ENCODE results near the gene SYNJ2BP. TPM values are rescaled to one million over a fixed set of nuclear protein-coding genes. Genes with fewer than 3 reads are reported as not detected.
A peak's percentile ranks its signal among the peaks of the same experiment; 100 is the strongest.
"Not testable (repeated sequence)": the region's sequence is repeated elsewhere in the genome, so short reads cannot be mapped to it uniquely, and the experiment has no call there.

SYNJ2BP gene
- 20.3 TPM for polyA plus RNA-seq (2013, experiment 1 of 4)
- polyA plus RNA-seq (2013, experiment 2 of 4): 21.0 TPM
- polyA plus RNA-seq (2013, experiment 3 of 4): 14.1 TPM
- 19.3 TPM for polyA plus RNA-seq (2013, experiment 4 of 4)

GRCh38 chr14:70416725-70417349 lies at the start of gene SYNJ2BP:
Gene SYNJ2BP, minus strand, starts transcription at chr14:70417090. Its CDS starts 127 bp downstream, at chr14:70416963.
- peaks cover 6% of the 10 kb centered on the region for H3K4me1 ChIP-seq (ENCODE audit: control insufficient read depth, insufficient read depth, low read length)
- no peaks in the 10 kb centered on the region for H3K36me3 ChIP-seq (ENCODE audit: control insufficient read depth, insufficient read depth, low read length)
- no peak within 1 kb of the TSS for H3K27ac ChIP-seq (ENCODE audit: insufficient read depth, low read depth, low read length, poor library complexity, severe bottlenecking)
- WGBS, 2 experiments: 1 to 3% methylated on average over 21 to 22 of the region's 22 CpGs
- peak within 1 kb of the TSS; percentile 88 for H3K4me3 ChIP-seq (ENCODE audit: insufficient read depth, low read depth, low read length)
- H3K27me3 ChIP-seq (ENCODE audit: control insufficient read depth, insufficient read depth, low read length, poor library complexity, severe bottlenecking): no peaks in the 10 kb centered on the region
- no peaks in the 10 kb centered on the region for H3K9me3 ChIP-seq (ENCODE audit: control insufficient read depth, low read length)

- no peaks in the 10 kb centered on the region for H3K4me1 ChIP-seq (ENCODE audit: control insufficient read depth, insufficient read depth, low read length)
- 97 to 100% methylated on average over 1 of the region's 1 CpG for WGBS, 2 experiments
- H3K4me3 ChIP-seq (ENCODE audit: insufficient read depth, low read depth, low read length): no peak overlapping the region
- H3K36me3 ChIP-seq (ENCODE audit: control insufficient read depth, insufficient read depth, low read length): no peaks in the 10 kb centered on the region
- H3K27me3 ChIP-seq (ENCODE audit: control insufficient read depth, insufficient read depth, low read length, poor library complexity, severe bottlenecking): no peaks in the 10 kb centered on the region
- H3K27ac ChIP-seq (ENCODE audit: insufficient read depth, low read depth, low read length, poor library complexity, severe bottlenecking): no peak overlapping the region
- H3K9me3 ChIP-seq (ENCODE audit: control insufficient read depth, low read length): no peaks in the 10 kb centered on the region
Observed at GRCh38 chr14:70454731-70455130, 37.8 kb upstream of the SYNJ2BP start.

- H3K36me3 ChIP-seq (ENCODE audit: control insufficient read depth, insufficient read depth, low read length): no peaks in the 10 kb centered on the region
- WGBS, 2 experiments: 96 to 100% methylated on average over 1 of the region's 1 CpG
- no peak within 1 kb of the TSS for H3K27ac ChIP-seq (ENCODE audit: insufficient read depth, low read depth, low read length, poor library complexity, severe bottlenecking)
- H3K4me3 ChIP-seq (ENCODE audit: insufficient read depth, low read depth, low read length): no peak within 1 kb of the TSS
- no peaks in the 10 kb centered on the region for H3K4me1 ChIP-seq (ENCODE audit: control insufficient read depth, insufficient read depth, low read length)
- H3K9me3 ChIP-seq (ENCODE audit: control insufficient read depth, low read length): no peaks in the 10 kb centered on the region
- no peaks in the 10 kb centered on the region for H3K27me3 ChIP-seq (ENCODE audit: control insufficient read depth, insufficient read depth, low read length, poor library complexity, severe bottlenecking)
Observed at GRCh38 chr14:70451874-70452273, 35.0 kb upstream of the SYNJ2BP start, which contains the start of gene ADAM21. Gene ADAM21, plus strand, starts transcription at chr14:70452174. Its CDS starts 5,326 bp downstream, at chr14:70457500.

- peaks cover 3% of the 10 kb centered on the region for H3K36me3 ChIP-seq (ENCODE audit: control insufficient read depth, insufficient read depth, low read length)
- no peaks in the 10 kb centered on the region for H3K9me3 ChIP-seq (ENCODE audit: control insufficient read depth, low read length)
- H3K4me1 ChIP-seq (ENCODE audit: control insufficient read depth, insufficient read depth, low read length): no peaks in the 10 kb centered on the region
- no peaks in the 10 kb centered on the region for H3K27me3 ChIP-seq (ENCODE audit: control insufficient read depth, insufficient read depth, low read length, poor library complexity, severe bottlenecking)
- H3K4me3 ChIP-seq (ENCODE audit: insufficient read depth, low read depth, low read length): no peak overlapping the region
- no peak overlapping the region for H3K27ac ChIP-seq (ENCODE audit: insufficient read depth, low read depth, low read length, poor library complexity, severe bottlenecking)
- WGBS, 2 experiments: 90% methylated on average over 4 of the region's 4 CpGs
Observed at GRCh38 chr14:70448633-70449340, 31.9 kb upstream of the SYNJ2BP start.

- no peaks in the 10 kb centered on the region for H3K4me1 ChIP-seq (ENCODE audit: control insufficient read depth, insufficient read depth, low read length)
- H3K27me3 ChIP-seq (ENCODE audit: control insufficient read depth, insufficient read depth, low read length, poor library complexity, severe bottlenecking): no peaks in the 10 kb centered on the region
- 90 to 93% methylated on average over 4 of the region's 4 CpGs for WGBS, 2 experiments
- no peak overlapping the region for H3K4me3 ChIP-seq (ENCODE audit: insufficient read depth, low read depth, low read length)
- peaks cover 3% of the 10 kb centered on the region for H3K36me3 ChIP-seq (ENCODE audit: control insufficient read depth, insufficient read depth, low read length)
- H3K27ac ChIP-seq (ENCODE audit: insufficient read depth, low read depth, low read length, poor library complexity, severe bottlenecking): no peak overlapping the region
- H3K9me3 ChIP-seq (ENCODE audit: control insufficient read depth, low read length): peaks cover 4% of the 10 kb centered on the region
Observed at GRCh38 chr14:70442750-70443149, 25.9 kb upstream of the SYNJ2BP start.

- 79 to 86% methylated on average over 3 of the region's 3 CpGs for whole genome bisulfite sequencing, 2 experiments
- Histone ChIP-seq H3K27me3 (ENCODE audit: control insufficient read depth, insufficient read depth, low read length, poor library complexity, severe bottlenecking) (no peaks in the 10 kb centered on the region), H3K4me1 (ENCODE audit: control insufficient read depth, insufficient read depth, low read length) (no peaks in the 10 kb centered on the region), H3K36me3 (ENCODE audit: control insufficient read depth, insufficient read depth, low read length) (peaks cover 3% of the 10 kb centered on the region), H3K4me3 (ENCODE audit: insufficient read depth, low read depth, low read length) (no peak overlapping the region), H3K9me3 (ENCODE audit: control insufficient read depth, low read length) (peaks cover 4% of the 10 kb centered on the region), H3K27ac (ENCODE audit: insufficient read depth, low read depth, low read length, poor library complexity, severe bottlenecking) (no peak overlapping the region)
Observed at GRCh38 chr14:70441641-70442040, 24.8 kb upstream of the SYNJ2BP start.

- Histone ChIP-seq H3K4me1 (ENCODE audit: control insufficient read depth, insufficient read depth, low read length) (no peaks in the 10 kb centered on the region), H3K27me3 (ENCODE audit: control insufficient read depth, insufficient read depth, low read length, poor library complexity, severe bottlenecking) (no peaks in the 10 kb centered on the region), H3K9me3 (ENCODE audit: control insufficient read depth, low read length) (peaks cover 2% of the 10 kb centered on the region), H3K27ac (ENCODE audit: insufficient read depth, low read depth, low read length, poor library complexity, severe bottlenecking) (no peak overlapping the region), H3K4me3 (ENCODE audit: insufficient read depth, low read depth, low read length) (no peak overlapping the region), H3K36me3 (ENCODE audit: control insufficient read depth, insufficient read depth, low read length) (no peaks in the 10 kb centered on the region)
- WGBS, 2 experiments: 64 to 67% methylated on average over 2 of the region's 4 CpGs
Observed at GRCh38 chr14:70436867-70437266, 20.0 kb upstream of the SYNJ2BP start.

GRCh38 chr14:70426555-70426954 lies 9.7 kb upstream of the SYNJ2BP start:
- not testable (repeated sequence) for H3K9me3 ChIP-seq (ENCODE audit: control insufficient read depth, low read length); H3K4me1 ChIP-seq (ENCODE audit: control insufficient read depth, insufficient read depth, low read length); H3K4me3 ChIP-seq (ENCODE audit: insufficient read depth, low read depth, low read length); H3K27ac ChIP-seq (ENCODE audit: insufficient read depth, low read depth, low read length, poor library complexity, severe bottlenecking); H3K27me3 ChIP-seq (ENCODE audit: control insufficient read depth, insufficient read depth, low read length, poor library complexity, severe bottlenecking); H3K36me3 ChIP-seq (ENCODE audit: control insufficient read depth, insufficient read depth, low read length)
- WGBS, 2 experiments: 72 to 75% methylated on average over 3 of the region's 4 CpGs

- Histone ChIP-seq H3K4me3 (ENCODE audit: insufficient read depth, low read depth, low read length) (no peak overlapping the region), H3K36me3 (ENCODE audit: control insufficient read depth, insufficient read depth, low read length) (no peaks in the 10 kb centered on the region), H3K27me3 (ENCODE audit: control insufficient read depth, insufficient read depth, low read length, poor library complexity, severe bottlenecking) (no peaks in the 10 kb centered on the region), H3K27ac (ENCODE audit: insufficient read depth, low read depth, low read length, poor library complexity, severe bottlenecking) (no peak overlapping the region), H3K4me1 (ENCODE audit: control insufficient read depth, insufficient read depth, low read length) (no peaks in the 10 kb centered on the region), H3K9me3 (ENCODE audit: control insufficient read depth, low read length) (peaks cover 2% of the 10 kb centered on the region)
- 50 to 56% methylated on average over 1 of the region's 1 CpG for WGBS, 2 experiments
Observed at GRCh38 chr14:70425354-70425753, 8.5 kb upstream of the SYNJ2BP start.

GRCh38 chr14:70422538-70422937 lies 5.6 kb upstream of the SYNJ2BP start:
- H3K9me3 ChIP-seq (ENCODE audit: control insufficient read depth, low read length): peaks cover 2% of the 10 kb centered on the region
- no peaks in the 10 kb centered on the region for H3K4me1 ChIP-seq (ENCODE audit: control insufficient read depth, insufficient read depth, low read length)
- no peak overlapping the region for H3K27ac ChIP-seq (ENCODE audit: insufficient read depth, low read depth, low read length, poor library complexity, severe bottlenecking)
- H3K4me3 ChIP-seq (ENCODE audit: insufficient read depth, low read depth, low read length): no peak overlapping the region
- H3K27me3 ChIP-seq (ENCODE audit: control insufficient read depth, insufficient read depth, low read length, poor library complexity, severe bottlenecking): no peaks in the 10 kb centered on the region
- 91 to 95% methylated on average over 2 of the region's 2 CpGs for WGBS, 2 experiments
- H3K36me3 ChIP-seq (ENCODE audit: control insufficient read depth, insufficient read depth, low read length): no peaks in the 10 kb centered on the region
